Measurements from ENCODE around the gene MAGEA10.
"Not testable (repeated sequence)": the region's sequence is repeated elsewhere in the genome, so short reads cannot be mapped to it uniquely, and the experiment has no call there.

The MAGEA10 gene

GRCh38 chrX:152138388-152138784, at the start of gene MAGEA10:
TSS of gene MAGEA10 (minus strand) at chrX:152138577. CDS start at chrX:152135620, 2,957 bp downstream.
- no peak for DNase-seq (ENCODE audit: low read depth)

- DNase-seq (ENCODE audit: low read depth) = no peak
Observed at GRCh38 chrX:152177497-152178269, 39.3 kb upstream of the MAGEA10 start.

- no peak for DNase-seq (ENCODE audit: low read depth)
Observed at GRCh38 chrX:152177052-152177451, 38.7 kb upstream of the MAGEA10 start.

- not testable (repeated sequence) for DNase-seq (ENCODE audit: low read depth)
Observed at GRCh38 chrX:152175892-152176291, 37.5 kb upstream of the MAGEA10 start.

- not testable (repeated sequence) for DNase-seq (ENCODE audit: low read depth)
Observed at GRCh38 chrX:152173923-152174322, 35.5 kb upstream of the MAGEA10 start.

GRCh38 chrX:152170621-152171020, 32.2 kb upstream of the MAGEA10 start:
- DNase-seq (ENCODE audit: low read depth) = no peak

- DNase-seq (ENCODE audit: low read depth) = no peak
Observed at GRCh38 chrX:152165033-152165743, 26.8 kb upstream of the MAGEA10 start.

- no peak for DNase-seq (ENCODE audit: low read depth)
Observed at GRCh38 chrX:152157042-152157441, 18.7 kb upstream of the MAGEA10 start.

GRCh38 chrX:152155766-152156310, 17.5 kb upstream of the MAGEA10 start:
- DNase-seq (ENCODE audit: low read depth) = no peak

- DNase-seq (ENCODE audit: low read depth) = no peak
Observed at GRCh38 chrX:152154050-152154449, 15.7 kb upstream of the MAGEA10 start.

GRCh38 chrX:152151256-152151655, 12.9 kb upstream of the MAGEA10 start:
- no peak for DNase-seq (ENCODE audit: low read depth)

GRCh38 chrX:152149648-152150047, 11.3 kb upstream of the MAGEA10 start:
- no peak for DNase-seq (ENCODE audit: low read depth)

- no peak for DNase-seq (ENCODE audit: low read depth)
Observed at GRCh38 chrX:152139589-152139988, 1.2 kb upstream of the MAGEA10 start.

- no peak for DNase-seq (ENCODE audit: low read depth)
Observed at GRCh38 chrX:152137771-152138387, 498 bp downstream of the MAGEA10 start.

- no peak for DNase-seq (ENCODE audit: low read depth)
Observed at GRCh38 chrX:152136312-152136711, 2.1 kb downstream of the MAGEA10 start.

- DNase-seq (ENCODE audit: low read depth) = no peak
Observed at GRCh38 chrX:152131525-152131924, 6.9 kb downstream of the MAGEA10 start.

- peak; percentile 15 for DNase-seq (ENCODE audit: low read depth)
Observed at GRCh38 chrX:152129069-152129844, 9.1 kb downstream of the MAGEA10 start.

GRCh38 chrX:152117305-152117704, 21.1 kb downstream of the MAGEA10 start:
- no peak for DNase-seq (ENCODE audit: low read depth)

- DNase-seq (ENCODE audit: low read depth) = no peak
Observed at GRCh38 chrX:152108527-152108926, 29.9 kb downstream of the MAGEA10 start.

- no peak for DNase-seq (ENCODE audit: low read depth)
Observed at GRCh38 chrX:152103866-152104265, 34.5 kb downstream of the MAGEA10 start.

- DNase-seq (ENCODE audit: low read depth) = no peak
Observed at GRCh38 chrX:152086141-152086540, 52.2 kb downstream of the MAGEA10 start.
